NCI-H1048 (cell line): Measurements from ENCODE around the gene ZSWIM6.
"Not testable (repeated sequence)": the region's sequence is repeated elsewhere in the genome, so short reads cannot be mapped to it uniquely, and the experiment has no call there.

Experiments
- DNase-seq: peaks from one replicate; lab custom pipeline; 2025; lab: John Stamatoyannopoulos, UW

ZSWIM6 gene

GRCh38 chr5:61407706-61408270 is 75.7 kb downstream of the ZSWIM6 start:
- DNase-seq: no peak

GRCh38 chr5:61408476-61409168 is 76.6 kb downstream of the ZSWIM6 start:
- peak; percentile 98 for DNase-seq

GRCh38 chr5:61409568-61409967 is 77.5 kb downstream of the ZSWIM6 start:
- DNase-seq: no peak

GRCh38 chr5:61410811-61411210 is 78.8 kb downstream of the ZSWIM6 start:
- DNase-seq: no peak

- DNase-seq: no peak
Measured at GRCh38 chr5:61412361-61412760, 80.3 kb downstream of the ZSWIM6 start.

- DNase-seq: not testable (repeated sequence)
Measured at GRCh38 chr5:61413205-61413604, 81.1 kb downstream of the ZSWIM6 start.

- DNase-seq: no peak
Measured at GRCh38 chr5:61414806-61415205, 82.7 kb downstream of the ZSWIM6 start.

- no peak for DNase-seq
Measured at GRCh38 chr5:61416010-61416409, 84.0 kb downstream of the ZSWIM6 start.

- no peak for DNase-seq
Measured at GRCh38 chr5:61416420-61416819, 84.4 kb downstream of the ZSWIM6 start.

GRCh38 chr5:61417340-61417739 is 85.3 kb downstream of the ZSWIM6 start:
- DNase-seq: no peak

- no peak for DNase-seq
Measured at GRCh38 chr5:61417851-61418250, 85.8 kb downstream of the ZSWIM6 start.

- DNase-seq: no peak
Measured at GRCh38 chr5:61419106-61419505, 87.0 kb downstream of the ZSWIM6 start.

- no peak for DNase-seq
Measured at GRCh38 chr5:61420016-61420415, 88.0 kb downstream of the ZSWIM6 start.

GRCh38 chr5:61421262-61421661 is 89.2 kb downstream of the ZSWIM6 start:
- DNase-seq: not testable (repeated sequence)

- no peak for DNase-seq
Measured at GRCh38 chr5:61423487-61424145, 91.6 kb downstream of the ZSWIM6 start.

- no peak for DNase-seq
Measured at GRCh38 chr5:61425918-61426317, 93.9 kb downstream of the ZSWIM6 start.

GRCh38 chr5:61429906-61430305 is 97.8 kb downstream of the ZSWIM6 start:
- no peak for DNase-seq

GRCh38 chr5:61431923-61432620 is 100.0 kb downstream of the ZSWIM6 start:
- DNase-seq: no peak

GRCh38 chr5:61435368-61435767 is 103.3 kb downstream of the ZSWIM6 start:
- DNase-seq: no peak

GRCh38 chr5:61438298-61438970 is 106.4 kb downstream of the ZSWIM6 start:
- no peak for DNase-seq

GRCh38 chr5:61440086-61440485 is 108.0 kb downstream of the ZSWIM6 start:
- no peak for DNase-seq

- no peak for DNase-seq
Measured at GRCh38 chr5:61440596-61440995, 108.5 kb downstream of the ZSWIM6 start.
